ENCODE measurements around the gene PAXX. TPM values are rescaled to one million over a fixed set of nuclear protein-coding genes. Genes with fewer than 3 reads are reported as not detected.

PAXX gene
- total RNA-seq, 1 donor from 2014 or later: 51.4 TPM

DNA sequence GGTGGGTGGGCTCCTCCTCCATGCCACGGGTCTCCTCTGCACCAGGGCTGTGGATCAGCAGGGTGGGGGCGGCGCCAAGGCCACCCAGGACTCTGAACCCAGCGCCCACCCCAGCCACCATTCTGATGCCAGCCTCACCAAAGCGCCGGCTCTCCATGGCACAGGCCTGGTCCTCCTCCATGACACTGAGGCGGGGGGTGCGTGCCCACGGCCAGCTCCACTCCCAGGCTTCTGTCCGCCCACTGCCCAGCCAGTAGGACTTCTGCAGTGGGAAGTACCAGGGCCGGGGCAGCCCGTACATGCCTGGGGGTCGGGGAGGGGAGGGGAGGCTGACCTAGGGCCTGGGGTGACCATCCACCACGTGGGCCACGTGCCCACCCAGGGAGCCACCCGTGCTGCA lies 24.2 kb downstream of the PAXX start:
- no peak for DNase-seq (ENCODE audit: extremely low spot score, unreplicated experiment)
- Mint-ChIP-seq H3K36me3 (ENCODE audit: unreplicated experiment) (peaks cover 5% of the 10 kb centered on the region), H3K4me3 (ENCODE audit: unreplicated experiment) (no peak overlapping the region), H3K4me1 (ENCODE audit: unreplicated experiment) (no peaks in the 10 kb centered on the region), H3K27me3 (ENCODE audit: unreplicated experiment) (no peaks in the 10 kb centered on the region), H3K27ac (ENCODE audit: unreplicated experiment) (no peak overlapping the region), H3K9me3 (ENCODE audit: unreplicated experiment) (no peaks in the 10 kb centered on the region)
- TF ChIP-seq CTCF (IDR thresholded peaks at IDR 0.05): no peak

GRCh38 chr9:137017071-137017470 lies 24.8 kb downstream of the PAXX start:
- no peak for DNase-seq (ENCODE audit: extremely low spot score, unreplicated experiment)
- H3K4me1 Mint-ChIP-seq (ENCODE audit: unreplicated experiment): no peaks in the 10 kb centered on the region
- no peak overlapping the region for H3K4me3 Mint-ChIP-seq (ENCODE audit: unreplicated experiment)
- H3K9me3 Mint-ChIP-seq (ENCODE audit: unreplicated experiment): no peaks in the 10 kb centered on the region
- H3K27me3 Mint-ChIP-seq (ENCODE audit: unreplicated experiment): no peaks in the 10 kb centered on the region
- TF ChIP-seq CTCF (IDR thresholded peaks at IDR 0.05): no peak
- no peak overlapping the region for H3K27ac Mint-ChIP-seq (ENCODE audit: unreplicated experiment)
- H3K36me3 Mint-ChIP-seq (ENCODE audit: unreplicated experiment): peaks cover 5% of the 10 kb centered on the region

DNA sequence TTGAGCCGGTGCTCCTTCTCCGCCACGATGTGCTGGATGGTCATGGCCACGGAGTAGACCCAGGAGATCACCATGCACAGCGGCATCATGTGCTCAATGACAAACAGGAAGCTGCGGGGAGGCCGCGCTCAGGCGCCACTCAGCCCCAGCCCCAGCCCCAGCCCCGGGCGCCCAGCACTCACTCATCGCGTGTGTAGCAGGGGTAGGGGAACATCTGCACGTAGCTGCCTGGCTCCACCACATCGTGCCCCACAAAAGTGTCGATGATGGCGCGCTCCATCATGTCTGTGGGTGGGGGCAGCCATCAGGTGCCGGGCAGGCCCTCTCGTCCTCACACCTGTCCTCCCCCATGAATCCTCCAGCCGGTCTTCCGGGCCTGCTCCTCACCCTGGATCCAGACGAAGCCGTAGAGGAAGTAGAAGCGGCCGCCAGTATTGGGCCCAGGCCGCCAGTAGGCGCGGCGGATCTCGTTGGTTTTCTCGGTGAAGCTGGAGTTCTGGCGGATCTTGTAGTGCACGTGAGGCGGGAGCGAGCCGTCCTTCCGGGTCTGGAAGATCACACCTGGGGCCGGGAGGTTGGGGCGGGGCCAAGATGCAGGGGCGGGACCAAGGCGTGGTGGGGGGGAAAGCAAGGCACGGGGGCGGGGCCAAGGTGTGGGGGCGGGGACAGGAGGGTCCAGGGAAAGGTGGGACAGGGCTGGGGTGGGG lies 25.7 kb downstream of the PAXX start:
- Mint-ChIP-seq H3K4me1 (ENCODE audit: unreplicated experiment) (no peaks in the 10 kb centered on the region), H3K27me3 (ENCODE audit: unreplicated experiment) (no peaks in the 10 kb centered on the region), H3K36me3 (ENCODE audit: unreplicated experiment) (peaks cover 5% of the 10 kb centered on the region), H3K9me3 (ENCODE audit: unreplicated experiment) (no peaks in the 10 kb centered on the region), H3K27ac (ENCODE audit: unreplicated experiment) (no peak overlapping the region), H3K4me3 (ENCODE audit: unreplicated experiment) (no peak overlapping the region)
- no peak for TF ChIP-seq CTCF (IDR thresholded peaks at IDR 0.05)
- no peak for DNase-seq (ENCODE audit: extremely low spot score, unreplicated experiment)

DNA sequence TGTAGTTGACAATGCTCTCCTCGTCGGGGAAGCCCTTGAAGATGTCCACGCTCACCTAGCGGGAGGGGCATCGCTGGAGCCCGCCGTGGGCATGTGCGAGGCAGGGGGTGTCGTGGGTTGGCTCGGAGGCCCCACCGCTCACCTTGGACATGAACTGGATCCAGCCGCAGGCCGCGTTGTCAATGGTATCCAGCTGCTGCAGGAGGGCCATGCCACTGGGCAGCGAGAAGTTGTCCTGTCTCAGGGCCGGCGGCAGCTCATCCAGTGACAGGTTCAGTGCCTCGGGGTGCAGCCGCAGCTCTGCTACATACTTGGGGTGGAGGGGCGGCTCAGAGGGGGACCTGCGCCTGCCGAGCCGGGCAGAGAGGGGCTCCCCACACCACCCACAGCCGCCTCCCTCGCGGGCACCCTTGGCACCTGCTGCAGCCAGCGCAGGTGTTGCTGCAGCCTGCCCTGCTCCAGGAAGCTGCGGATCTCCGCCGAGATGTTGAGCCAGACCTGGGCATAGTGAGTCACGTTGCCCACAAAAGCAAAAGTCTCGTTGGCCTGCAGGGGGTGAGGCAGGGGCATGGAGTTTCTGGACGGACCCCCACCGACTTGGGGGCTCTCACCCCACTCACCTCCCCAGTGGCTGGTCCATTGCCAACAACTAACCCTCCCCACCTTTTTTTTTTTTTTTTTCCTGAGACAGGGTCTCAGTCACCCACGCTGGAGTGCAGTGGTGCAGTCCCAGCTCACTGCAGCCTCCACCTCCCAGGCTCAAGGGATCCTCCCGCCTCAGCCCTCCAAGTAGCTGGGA lies 26.7 kb downstream of the PAXX start:
- Mint-ChIP-seq H3K27ac (ENCODE audit: unreplicated experiment) (no peak overlapping the region), H3K4me1 (ENCODE audit: unreplicated experiment) (no peaks in the 10 kb centered on the region), H3K4me3 (ENCODE audit: unreplicated experiment) (no peak overlapping the region), H3K9me3 (ENCODE audit: unreplicated experiment) (no peaks in the 10 kb centered on the region), H3K27me3 (ENCODE audit: unreplicated experiment) (no peaks in the 10 kb centered on the region), H3K36me3 (ENCODE audit: unreplicated experiment) (peaks cover 5% of the 10 kb centered on the region)
- no peak for TF ChIP-seq CTCF (IDR thresholded peaks at IDR 0.05)
- no peak for DNase-seq (ENCODE audit: extremely low spot score, unreplicated experiment)
